ENCODE measurements around the gene PTPRJ. TPM values are rescaled to one million over a fixed set of nuclear protein-coding genes. Genes with fewer than 3 reads are reported as not detected.

The PTPRJ gene
- total RNA-seq, 2 donors from 2014 or later = 26.5 to 37.4 TPM

DNA sequence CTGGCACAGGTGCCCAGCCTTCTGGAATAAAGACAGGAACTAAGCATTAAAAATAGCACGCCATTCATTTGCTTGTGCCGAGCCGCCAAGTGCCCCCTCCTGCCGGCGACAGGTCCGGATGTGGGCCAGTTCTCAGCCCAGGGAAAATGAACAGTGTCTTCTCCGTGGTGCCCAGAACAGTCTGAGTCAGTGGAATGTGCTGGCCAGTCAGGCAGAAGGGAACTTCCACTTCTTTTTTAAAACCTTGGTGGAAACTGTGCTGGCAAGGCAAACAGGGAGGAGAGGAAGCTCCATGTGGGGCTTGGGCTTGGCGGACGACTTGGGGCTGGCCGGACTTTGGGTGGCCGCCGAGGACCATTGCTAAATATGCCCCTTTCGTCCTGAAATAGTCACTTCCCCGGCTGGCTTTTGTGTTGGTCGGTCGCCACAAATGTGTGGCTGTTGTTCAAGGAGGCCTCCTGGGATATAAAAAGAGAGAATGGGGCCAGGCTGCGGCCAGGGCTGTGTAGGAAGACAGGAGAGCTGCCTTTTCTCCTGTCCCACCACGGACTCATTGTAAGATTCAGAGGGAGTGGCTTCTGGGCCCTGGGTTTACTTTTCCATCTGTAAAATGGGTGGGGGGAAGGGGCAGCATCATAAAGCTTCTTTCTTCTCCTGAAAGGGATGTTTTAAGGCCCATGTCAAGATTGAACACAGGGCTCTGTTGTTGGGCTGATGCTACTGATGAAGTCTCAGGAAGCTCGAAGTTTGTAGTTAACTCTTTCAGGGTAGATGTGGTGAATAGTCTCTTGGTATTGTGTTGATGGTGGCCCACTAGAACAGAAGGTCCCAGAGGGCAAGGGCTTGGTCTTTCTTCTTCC, 101.0 kb downstream of the PTPRJ start:
- DNase-seq = no peak
- no peaks in the 10 kb centered on the region for H3K36me3 ChIP-seq (ENCODE audit: control insufficient read depth, insufficient read depth, low read length)
- H3K9ac ChIP-seq (ENCODE audit: extremely low read depth, low read length, poor library complexity, severe bottlenecking) = no peak overlapping the region
- H3K4me3 Mint-ChIP-seq = no peak overlapping the region
- H3K27ac Mint-ChIP-seq = peak overlapping the region; percentile 39
- peaks cover 7% of the 10 kb centered on the region for H3K9me3 ChIP-seq (ENCODE audit: control insufficient read depth, low read length)
- WGBS, 2 experiments (ENCODE audit: insufficient coverage in 1 of 2, insufficient read length in 1 of 2) = 77 to 81% methylated on average over 12 to 19 of the region's 19 CpGs
- H3K4me1 ChIP-seq (ENCODE audit: control insufficient read depth, insufficient read depth, low read length) = peaks cover 4% of the 10 kb centered on the region
- no peak overlapping the region for H3K4me3 ChIP-seq (ENCODE audit: low read length)
- TF ChIP-seq, protein P1, sequence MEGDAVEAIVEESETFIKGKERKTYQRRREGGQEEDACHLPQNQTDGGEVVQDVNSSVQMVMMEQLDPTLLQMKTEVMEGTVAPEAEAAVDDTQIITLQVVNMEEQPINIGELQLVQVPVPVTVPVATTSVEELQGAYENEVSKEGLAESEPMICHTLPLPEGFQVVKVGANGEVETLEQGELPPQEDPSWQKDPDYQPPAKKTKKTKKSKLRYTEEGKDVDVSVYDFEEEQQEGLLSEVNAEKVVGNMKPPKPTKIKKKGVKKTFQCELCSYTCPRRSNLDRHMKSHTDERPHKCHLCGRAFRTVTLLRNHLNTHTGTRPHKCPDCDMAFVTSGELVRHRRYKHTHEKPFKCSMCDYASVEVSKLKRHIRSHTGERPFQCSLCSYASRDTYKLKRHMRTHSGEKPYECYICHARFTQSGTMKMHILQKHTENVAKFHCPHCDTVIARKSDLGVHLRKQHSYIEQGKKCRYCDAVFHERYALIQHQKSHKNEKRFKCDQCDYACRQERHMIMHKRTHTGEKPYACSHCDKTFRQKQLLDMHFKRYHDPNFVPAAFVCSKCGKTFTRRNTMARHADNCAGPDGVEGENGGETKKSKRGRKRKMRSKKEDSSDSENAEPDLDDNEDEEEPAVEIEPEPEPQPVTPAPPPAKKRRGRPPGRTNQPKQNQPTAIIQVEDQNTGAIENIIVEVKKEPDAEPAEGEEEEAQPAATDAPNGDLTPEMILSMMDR (conservative IDR thresholded peaks at IDR 0.05) = no peak
- peaks cover 7% of the 10 kb centered on the region for H3K9me3 Mint-ChIP-seq
- H3K27ac ChIP-seq (ENCODE audit: low read depth, low read length) = no peak overlapping the region
- H3K36me3 Mint-ChIP-seq (ENCODE audit: low read depth) = peaks cover 5% of the 10 kb centered on the region
- no peaks in the 10 kb centered on the region for H3K27me3 ChIP-seq (ENCODE audit: control insufficient read depth, insufficient read depth, low read length, poor library complexity, severe bottlenecking)
- peaks cover 17% of the 10 kb centered on the region for H3K4me1 Mint-ChIP-seq
- no peaks in the 10 kb centered on the region for H3K27me3 Mint-ChIP-seq (ENCODE audit: insufficient read depth)

DNA sequence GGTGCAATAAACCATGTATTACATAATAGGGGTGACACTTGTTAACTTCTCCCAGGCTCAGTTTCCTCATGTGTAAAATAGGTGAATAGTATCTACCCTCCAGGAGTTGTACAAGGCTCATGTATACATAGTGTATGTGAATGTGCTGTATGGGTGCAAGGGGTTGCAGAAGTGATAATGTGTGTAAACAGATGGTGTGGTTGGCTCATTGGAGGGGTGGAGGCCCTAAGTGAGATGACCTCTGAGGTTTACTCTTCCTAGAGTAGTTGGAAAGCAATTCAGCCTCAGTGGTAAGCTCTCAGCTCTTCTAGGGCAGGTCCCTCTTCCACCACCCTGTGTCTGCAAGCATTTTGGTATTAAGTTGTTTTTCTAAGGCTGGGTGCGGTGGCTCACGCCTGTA, 102.4 kb downstream of the PTPRJ start:
- H3K36me3 ChIP-seq (ENCODE audit: control insufficient read depth, insufficient read depth, low read length) = no peaks in the 10 kb centered on the region
- no peak for DNase-seq
- H3K36me3 Mint-ChIP-seq (ENCODE audit: low read depth) = peaks cover 5% of the 10 kb centered on the region

DNA sequence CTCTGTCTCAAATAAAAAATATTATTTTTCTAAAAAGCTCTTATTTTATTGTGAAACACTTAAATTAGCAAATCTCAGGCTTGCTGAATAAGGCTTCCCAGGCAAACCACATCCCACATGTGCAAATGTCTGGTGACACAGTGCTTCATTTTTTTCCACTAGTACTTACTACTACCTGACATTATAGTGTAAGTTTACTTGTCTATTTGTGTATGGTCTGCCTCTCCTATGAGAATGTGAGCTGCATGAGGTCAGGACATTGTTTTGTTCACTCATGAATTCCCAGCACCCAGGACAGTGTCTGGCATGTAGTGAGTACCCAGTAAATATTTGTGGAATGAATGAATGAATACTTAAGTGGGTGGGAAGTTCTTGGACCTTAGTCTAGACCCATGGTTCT, 103.1 kb downstream of the PTPRJ start:
- H3K27me3 Mint-ChIP-seq (ENCODE audit: insufficient read depth) = no peaks in the 10 kb centered on the region
- no peak for DNase-seq
- no peak overlapping the region for H3K4me3 Mint-ChIP-seq
- H3K27ac Mint-ChIP-seq = no peak overlapping the region
- H3K36me3 Mint-ChIP-seq (ENCODE audit: low read depth) = peaks cover 5% of the 10 kb centered on the region
- peaks cover 4% of the 10 kb centered on the region for H3K4me1 ChIP-seq (ENCODE audit: control insufficient read depth, insufficient read depth, low read length)
- no peaks in the 10 kb centered on the region for H3K27me3 ChIP-seq (ENCODE audit: control insufficient read depth, insufficient read depth, low read length, poor library complexity, severe bottlenecking)
- peaks cover 7% of the 10 kb centered on the region for H3K9me3 Mint-ChIP-seq
- no peak overlapping the region for H3K9ac ChIP-seq (ENCODE audit: extremely low read depth, low read length, poor library complexity, severe bottlenecking)
- no peaks in the 10 kb centered on the region for H3K36me3 ChIP-seq (ENCODE audit: control insufficient read depth, insufficient read depth, low read length)
- H3K27ac ChIP-seq (ENCODE audit: low read depth, low read length) = no peak overlapping the region
- no peak overlapping the region for H3K4me3 ChIP-seq (ENCODE audit: low read length)
- H3K4me1 Mint-ChIP-seq = peaks cover 24% of the 10 kb centered on the region
- H3K9me3 ChIP-seq (ENCODE audit: control insufficient read depth, low read length) = peaks cover 7% of the 10 kb centered on the region
- TF ChIP-seq, protein P1 (conservative IDR thresholded peaks at IDR 0.05) = no peak

More for the DNA sequence above, 102.4 kb downstream of the PTPRJ start:
- H3K4me3 ChIP-seq (ENCODE audit: low read length) = no peak overlapping the region
- no peak overlapping the region for H3K27ac Mint-ChIP-seq
- H3K9me3 Mint-ChIP-seq = peaks cover 7% of the 10 kb centered on the region
- no peaks in the 10 kb centered on the region for H3K27me3 Mint-ChIP-seq (ENCODE audit: insufficient read depth)
- H3K27me3 ChIP-seq (ENCODE audit: control insufficient read depth, insufficient read depth, low read length, poor library complexity, severe bottlenecking) = no peaks in the 10 kb centered on the region
- peaks cover 19% of the 10 kb centered on the region for H3K4me1 Mint-ChIP-seq
- peaks cover 4% of the 10 kb centered on the region for H3K4me1 ChIP-seq (ENCODE audit: control insufficient read depth, insufficient read depth, low read length)
- H3K4me3 Mint-ChIP-seq = no peak overlapping the region
- 87% methylated on average over 2 of the region's 2 CpGs; no CpG with 5 or more reads in 1 of the 2 experiments for WGBS, 2 experiments (ENCODE audit: insufficient coverage in 1 of 2, insufficient read length in 1 of 2)
- no peak overlapping the region for H3K9ac ChIP-seq (ENCODE audit: extremely low read depth, low read length, poor library complexity, severe bottlenecking)
- TF ChIP-seq, protein P1 (conservative IDR thresholded peaks at IDR 0.05) = no peak
- H3K27ac ChIP-seq (ENCODE audit: low read depth, low read length) = no peak overlapping the region
- peaks cover 7% of the 10 kb centered on the region for H3K9me3 ChIP-seq (ENCODE audit: control insufficient read depth, low read length)

Measured in endodermal cell (in vitro differentiated cells).